SU-DHL-6 (cell line): Measurements from ENCODE around the gene WIPI1.

ENCODE experiments used
- CTCF ChIP-seq: fragments of 200-600 bp; sonication (generic); IDR thresholded peaks from one replicate; pipeline ENCODE4 v1.5.1; 2017; ENCODE audit warnings: antibody characterized with exemption, mild to moderate bottlenecking, low read length, moderate library complexity; ENCODE audit not compliant: insufficient read depth, poor library complexity, severe bottlenecking
- EZH2phosphoT487 ChIP-seq: fragments of 200-600 bp; sonication (generic), shearing (Covaris generic); conservative IDR thresholded peaks from 2 replicates; pipeline ENCODE4 v1.6.1; 2018; ENCODE audit warnings: mild to moderate bottlenecking, antibody characterized with exemption, low read length, moderate library complexity, mixed read lengths

- TF ChIP-seq CTCF, result no peak
- no peak for TF ChIP-seq EZH2phosphoT487
These were observed 41.4 kb upstream of the WIPI1 start for GRCh38 chr17:68498479-68499326.
